Measurements from ENCODE around the gene TJP2.

The TJP2 gene

GRCh38 chr9:69193685-69194032, 19.6 kb downstream of the TJP2 start:
- no peak for DNase-seq

GRCh38 chr9:69194702-69195418, 20.8 kb downstream of the TJP2 start:
- no peak for DNase-seq

GRCh38 chr9:69195668-69196067, 21.6 kb downstream of the TJP2 start:
- no peak for DNase-seq

GRCh38 chr9:69197687-69198086, 23.6 kb downstream of the TJP2 start:
- DNase-seq, result no peak

GRCh38 chr9:69198521-69199220, 24.6 kb downstream of the TJP2 start:
- DNase-seq, result no peak

- no peak for DNase-seq
Measured at GRCh38 chr9:69199769-69200470, 25.8 kb downstream of the TJP2 start.

GRCh38 chr9:69202556-69202955, 28.5 kb downstream of the TJP2 start:
- DNase-seq, result no peak

GRCh38 chr9:69204326-69204725, 30.2 kb downstream of the TJP2 start:
- no peak for DNase-seq

DNA sequence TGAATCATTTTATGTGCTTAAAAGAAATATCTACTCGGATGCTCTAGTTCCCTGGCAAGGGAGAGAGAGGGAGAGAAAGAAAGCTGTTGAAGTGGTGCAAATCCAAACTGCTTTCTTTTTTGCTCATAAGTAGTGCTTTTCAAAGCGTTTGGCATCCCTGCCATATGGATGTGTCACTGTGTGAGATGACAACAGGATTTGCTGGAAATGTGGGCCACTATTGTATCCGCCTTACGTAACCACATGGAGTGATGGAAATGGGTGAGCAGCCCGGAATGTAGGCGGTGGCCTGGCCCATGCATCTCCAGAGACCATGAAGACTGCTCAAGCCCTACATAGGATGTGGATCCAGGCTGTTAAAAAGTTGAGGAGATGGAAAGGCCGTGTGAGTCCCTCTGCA, 30.8 kb downstream of the TJP2 start:
- DNase-seq, result peak; percentile 26

DNA sequence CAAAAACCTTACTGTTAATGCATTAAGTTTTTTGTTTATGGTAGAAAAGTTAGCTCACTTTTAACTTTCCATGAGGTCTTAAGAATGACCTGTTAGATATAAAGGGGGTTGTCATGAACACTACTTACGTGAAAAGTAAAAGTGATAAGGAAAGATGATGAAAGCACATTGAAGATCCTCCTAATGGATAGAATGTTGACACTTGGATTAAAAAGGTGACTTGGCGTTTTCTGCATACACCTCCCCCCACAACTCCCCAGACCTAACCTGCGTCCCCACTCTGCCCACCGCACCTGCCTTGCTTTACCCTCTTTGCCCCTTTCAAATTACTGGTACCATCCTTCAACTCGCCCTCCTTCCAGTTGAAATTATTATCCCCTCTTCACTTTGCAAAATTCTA, 32.0 kb downstream of the TJP2 start:
- DNase-seq, result no peak

DNA sequence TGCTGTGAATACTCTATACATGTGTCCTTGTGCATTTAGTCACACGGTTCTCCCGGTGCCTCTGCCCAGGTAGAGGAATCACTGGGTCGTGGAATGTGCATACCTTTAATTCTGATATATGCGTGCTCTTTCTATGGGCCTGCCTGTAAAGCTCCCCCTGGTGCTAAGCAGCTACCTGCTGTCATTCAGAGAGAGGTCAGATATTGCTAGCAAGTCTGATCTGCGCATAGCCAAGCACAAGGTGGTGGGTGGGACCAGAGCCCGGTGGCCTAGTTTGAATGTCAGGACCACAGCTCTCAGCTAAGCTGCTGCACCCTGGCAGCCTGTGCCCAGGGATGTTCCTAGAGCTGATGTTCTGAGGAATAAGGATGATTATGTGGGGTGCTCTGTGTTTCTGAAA, 33.4 kb downstream of the TJP2 start:
- no peak for DNase-seq

DNA sequence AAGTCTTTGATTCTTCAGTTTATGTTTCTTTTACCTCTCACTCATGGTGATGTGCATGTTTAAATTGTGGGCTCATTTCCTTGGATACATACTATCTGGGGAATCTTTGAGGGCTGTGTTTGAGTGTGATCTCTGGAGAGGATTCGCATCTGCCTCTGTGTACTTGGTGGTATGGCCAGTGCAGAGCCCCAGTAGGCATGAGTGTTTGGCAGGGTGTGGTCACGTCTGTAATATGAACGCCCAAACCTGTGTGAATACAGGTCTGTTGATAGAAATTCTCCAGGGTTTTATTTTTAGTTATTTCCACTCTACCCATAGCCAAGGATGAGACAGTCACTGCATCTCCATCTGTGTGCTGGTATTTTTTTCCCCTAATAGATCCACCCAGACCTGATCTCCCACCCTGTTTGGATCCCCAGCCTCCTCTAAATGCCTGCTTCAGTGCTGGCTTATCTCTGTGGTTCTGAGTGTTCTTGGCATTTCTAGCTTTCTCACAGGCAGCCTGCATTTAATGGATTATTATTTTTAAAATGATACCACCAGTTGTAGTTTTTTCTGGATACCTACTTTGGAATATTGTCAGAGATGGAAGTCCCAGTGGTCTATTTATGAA, 37.5 kb downstream of the TJP2 start:
- no peak for DNase-seq

- DNase-seq, result no peak
Measured at GRCh38 chr9:69213647-69214046, 39.6 kb downstream of the TJP2 start.

DNA sequence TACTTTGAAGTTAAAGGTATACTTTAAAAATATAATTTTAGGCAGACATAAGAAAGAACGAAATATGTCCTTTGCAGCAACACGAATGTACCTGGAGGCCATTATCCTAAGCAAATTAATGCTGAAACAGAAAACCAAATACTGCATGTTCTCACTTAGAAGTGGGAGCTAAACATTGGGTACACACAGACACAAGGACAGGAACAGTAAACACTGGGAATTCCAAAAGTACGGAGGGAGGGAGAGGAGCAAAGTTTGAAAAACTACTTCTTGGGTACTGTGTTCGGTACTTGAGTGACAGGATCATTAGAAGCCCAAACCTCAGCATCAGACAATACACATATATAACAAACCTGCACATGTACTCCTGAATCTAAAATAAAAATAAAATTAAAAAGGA, 40.9 kb downstream of the TJP2 start:
- no peak for DNase-seq

- DNase-seq, result no peak
Measured at GRCh38 chr9:69215774-69216485, 41.9 kb downstream of the TJP2 start.

GRCh38 chr9:69218166-69218565, 44.1 kb downstream of the TJP2 start:
- no peak for DNase-seq

DNA sequence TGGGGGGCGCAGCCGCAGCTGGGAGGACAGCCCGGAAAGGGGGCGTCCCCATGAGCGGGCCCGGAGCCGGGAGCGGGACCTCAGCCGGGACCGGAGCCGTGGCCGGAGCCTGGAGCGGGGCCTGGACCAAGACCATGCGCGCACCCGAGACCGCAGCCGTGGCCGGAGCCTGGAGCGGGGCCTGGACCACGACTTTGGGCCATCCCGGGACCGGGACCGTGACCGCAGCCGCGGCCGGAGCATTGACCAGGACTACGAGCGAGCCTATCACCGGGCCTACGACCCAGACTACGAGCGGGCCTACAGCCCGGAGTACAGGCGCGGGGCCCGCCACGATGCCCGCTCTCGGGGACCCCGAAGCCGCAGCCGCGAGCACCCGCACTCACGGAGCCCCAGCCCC, 47.0 kb downstream of the TJP2 start:
- no peak for DNase-seq

DNA sequence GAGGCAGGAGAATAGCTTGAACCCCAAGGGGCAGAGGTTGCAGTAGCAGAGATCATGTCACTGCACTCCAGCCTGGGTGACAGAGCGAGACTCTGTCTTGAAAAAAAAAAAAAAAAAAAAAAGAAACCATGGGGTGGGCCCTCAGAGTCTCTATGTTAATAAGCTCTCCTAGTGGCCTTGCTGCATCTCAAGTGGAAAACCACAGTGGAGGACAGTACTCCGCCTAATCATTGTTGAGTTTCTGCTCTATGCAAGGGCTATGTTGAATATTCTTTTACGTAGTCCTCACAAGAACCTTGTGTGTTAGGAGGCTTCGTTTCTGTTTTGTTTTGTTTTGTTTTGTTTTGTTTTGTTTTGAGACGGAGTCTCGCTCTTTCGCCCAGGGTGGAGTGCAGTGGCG, 48.9 kb downstream of the TJP2 start:
- DNase-seq, result no peak

- peak; percentile 54 for DNase-seq
Measured at GRCh38 chr9:69223605-69224004, 49.5 kb downstream of the TJP2 start.

- DNase-seq, result no peak
Measured at GRCh38 chr9:69229367-69229766, 55.3 kb downstream of the TJP2 start.

DNA sequence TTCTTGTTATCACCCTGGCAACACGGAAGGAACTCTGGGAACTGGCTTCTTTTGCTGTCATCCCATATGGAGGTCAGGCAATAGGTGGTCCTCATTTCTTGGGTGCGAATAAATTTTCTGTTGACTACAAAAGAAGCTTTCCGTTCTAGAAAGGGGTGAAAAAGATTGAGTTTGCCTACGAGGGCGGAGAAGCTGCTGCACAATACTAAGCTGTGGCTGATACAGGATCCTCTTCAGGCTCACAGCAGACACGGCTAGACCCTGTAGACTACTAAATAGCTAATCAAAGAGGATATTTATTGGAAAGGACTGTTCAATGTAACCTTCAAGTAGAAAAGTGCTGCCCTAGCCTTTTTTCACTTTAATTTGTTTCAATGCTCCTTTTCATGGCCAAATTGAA, 58.1 kb downstream of the TJP2 start:
- DNase-seq, result no peak

GRCh38 chr9:69234683-69235082, 60.6 kb downstream of the TJP2 start:
- DNase-seq, result no peak

- no peak for DNase-seq
Measured at GRCh38 chr9:69236188-69236587, 62.1 kb downstream of the TJP2 start.

Data from eye (tissue), 1 donor.